Stomach (tissue), 9 donors: Measurements from ENCODE around the gene NXN. TPM values are rescaled to one million over a fixed set of nuclear protein-coding genes. Genes with fewer than 3 reads are reported as not detected.

Source experiments
- DNase-seq, 2 donors: peaks; one replicate each; pipeline versions ENCODE4 v3.0.0 to v3.0.0-alpha.2; 2013 to 2019
- H3K27ac ChIP-seq, 5 donors: fragments of 200-600 bp in 4 of 5; sonication (generic) in 4 of 5; one replicate each; pipeline ENCODE4 v1.5.1; 2013 to 2019; ENCODE audit warnings: mild to moderate bottlenecking in 1 of 5, moderate library complexity in 1 of 5
- H3K27me3 ChIP-seq, 3 donors: fragments of 200-600 bp; sonication (generic); one replicate each; pipeline ENCODE4 v1.5.1; 2017 to 2019; ENCODE audit warnings: mixed run types in 1 of 3
- H3K36me3 ChIP-seq, 4 donors: fragments of 200-600 bp; sonication (generic); 1 replicate in 3 of 4; 2 replicates in 1 of 4; pipeline ENCODE4 v1.5.1; 2016 to 2019
- H3K4me1 ChIP-seq, 4 donors: fragments of 200-600 bp; sonication (generic); one replicate each; pipeline ENCODE4 v1.5.1; 2016 to 2019
- H3K4me3 ChIP-seq, 4 donors: fragments of 200-600 bp; sonication (generic) in 3 of 4; one replicate each; pipeline ENCODE4 v1.5.1; 2016 to 2019; ENCODE audit warnings: mild to moderate bottlenecking in 1 of 4
- H3K9me3 ChIP-seq, 4 donors: fragments of 200-600 bp; sonication (generic); one replicate each; pipeline ENCODE4 v1.5.1; 2016 to 2019
- EP300 ChIP-seq: sonication (generic); formaldehyde crosslinking; IDR thresholded peaks from one replicate; pipeline ENCODE4 v1.6.1; 2017; ENCODE audit warnings: antibody characterized with exemption
- POLR2A ChIP-seq, 4 donors: fragments of 450-650 bp; IDR thresholded peaks; one replicate each; pipeline ENCODE4 v1.6.1; 2016; ENCODE audit warnings: antibody characterized with exemption in 4 of 4, control low read depth in 2 of 4, mild to moderate bottlenecking in 1 of 4, moderate library complexity in 1 of 4
- POLR2AphosphoS5 ChIP-seq, 3 donors: sonication (generic); formaldehyde crosslinking; IDR thresholded peaks; one replicate each; pipeline ENCODE4 v1.6.1; 2016; ENCODE audit warnings: antibody characterized with exemption in 3 of 3
- WGBS, 5 donors: extraction: QIAGEN DNeasy Blood & Tissue Kit in 3 of 5; methylation state at CpG; one replicate each; pipeline versions ENCODE4 v1.1.5 to v1.1.7; 2013 to 2018; 5-methylcytosine and 5-hydroxymethylcytosine counted together
- intact Hi-C: fragments of 100-400 bp; cut with DNase I; formaldehyde crosslinking; loops from one replicate; pipeline ENCODE4 v1.15.1; 2023; ENCODE audit warnings: low total_unique reads
- polyA plus RNA-seq, 3 donors: library from polyadenylated mRNA; stranded (reverse); fragments of 200-250 nt; gene quantifications; one replicate each; pipeline ENCODE4 v1.2.3, GENCODE V29; 2013
- total RNA-seq, 5 donors: library from RNA; depleted of rRNA; stranded (reverse); fragments of >200 nt; gene quantifications; one replicate each; pipeline versions ENCODE4 v1.1.0 to v1.2.3, GENCODE V29; 2014 to 2016
- TF ChIP-seq, protein P1 (sequence below), 7 experiments: fragments of 450-650 bp in 4 of 7; fragments of 200-600 bp in 3 of 7; sonication (generic) in 3 of 7; IDR thresholded peaks; one replicate each; pipeline ENCODE4 v1.5.1; 2016 to 2019; ENCODE audit warnings: antibody characterized with exemption in 7 of 7, control low read depth in 2 of 7, mild to moderate bottlenecking in 1 of 7
- donor health status: healthy with polysubstance abuse.
- donor health status: Bipolar disorder and iron deficiency.
- donor health status: healthy.

The NXN gene
- total and polyA plus RNA-seq, 8 donors = 17.9 to 47.8 (median 25.1) TPM

GRCh38 chr17:949623-950303 lies 29.8 kb downstream of the NXN start:
- peaks cover 0 to 4% (median 0%) of the 10 kb centered on the region in 3 donors for H3K27me3 ChIP-seq
- peaks cover 0 to 7% (median 0%) of the 10 kb centered on the region in 4 donors for H3K36me3 ChIP-seq
- peak overlapping the region in 3 of 5 donors; percentile 73 to 87 (median 74) for H3K27ac ChIP-seq
- DNase-seq = no peak
- H3K9me3 ChIP-seq = no peaks in the 10 kb centered on the region
- intact Hi-C loops = no loop called here
- WGBS, 5 donors = 64 to 78% (median 66%) methylated on average over 8 to 10 of the region's 12 CpGs
- no peak for TF ChIP-seq POLR2AphosphoS5 (IDR thresholded peaks at IDR 0.05)
- TF ChIP-seq, protein P1, sequence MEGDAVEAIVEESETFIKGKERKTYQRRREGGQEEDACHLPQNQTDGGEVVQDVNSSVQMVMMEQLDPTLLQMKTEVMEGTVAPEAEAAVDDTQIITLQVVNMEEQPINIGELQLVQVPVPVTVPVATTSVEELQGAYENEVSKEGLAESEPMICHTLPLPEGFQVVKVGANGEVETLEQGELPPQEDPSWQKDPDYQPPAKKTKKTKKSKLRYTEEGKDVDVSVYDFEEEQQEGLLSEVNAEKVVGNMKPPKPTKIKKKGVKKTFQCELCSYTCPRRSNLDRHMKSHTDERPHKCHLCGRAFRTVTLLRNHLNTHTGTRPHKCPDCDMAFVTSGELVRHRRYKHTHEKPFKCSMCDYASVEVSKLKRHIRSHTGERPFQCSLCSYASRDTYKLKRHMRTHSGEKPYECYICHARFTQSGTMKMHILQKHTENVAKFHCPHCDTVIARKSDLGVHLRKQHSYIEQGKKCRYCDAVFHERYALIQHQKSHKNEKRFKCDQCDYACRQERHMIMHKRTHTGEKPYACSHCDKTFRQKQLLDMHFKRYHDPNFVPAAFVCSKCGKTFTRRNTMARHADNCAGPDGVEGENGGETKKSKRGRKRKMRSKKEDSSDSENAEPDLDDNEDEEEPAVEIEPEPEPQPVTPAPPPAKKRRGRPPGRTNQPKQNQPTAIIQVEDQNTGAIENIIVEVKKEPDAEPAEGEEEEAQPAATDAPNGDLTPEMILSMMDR (IDR thresholded peaks at IDR 0.05) = no peak
- no peak for TF ChIP-seq EP300
- H3K4me1 ChIP-seq = peaks cover 11 to 34% (median 18%) of the 10 kb centered on the region in 4 donors
- H3K4me3 ChIP-seq = no peak overlapping the region

GRCh38 chr17:948284-948852 lies 31.2 kb downstream of the NXN start:
- intact Hi-C loops = no loop called here
- Histone ChIP-seq H3K4me1 (peaks cover 6 to 38% (median 16%) of the 10 kb centered on the region in 4 donors), H3K4me3 (no peak overlapping the region), H3K9me3 (no peaks in the 10 kb centered on the region), H3K27ac (peak overlapping the region in 3 of 5 donors; percentile 59 to 79 (median 59)), H3K36me3 (peaks cover 0 to 7% (median 0%) of the 10 kb centered on the region in 4 donors), H3K27me3 (peaks cover 0 to 4% (median 0%) of the 10 kb centered on the region in 3 donors)
- TF ChIP-seq EP300 = no peak
- TF ChIP-seq POLR2AphosphoS5 (IDR thresholded peaks at IDR 0.05) = no peak
- TF ChIP-seq POLR2A (IDR thresholded peaks at IDR 0.05) = no peak
- TF ChIP-seq, protein P1 (IDR thresholded peaks at IDR 0.05) = no peak
- no peak for DNase-seq
- 63 to 84% (median 76%) methylated on average over 23 to 25 of the region's 25 CpGs for WGBS, 5 donors

DNA sequence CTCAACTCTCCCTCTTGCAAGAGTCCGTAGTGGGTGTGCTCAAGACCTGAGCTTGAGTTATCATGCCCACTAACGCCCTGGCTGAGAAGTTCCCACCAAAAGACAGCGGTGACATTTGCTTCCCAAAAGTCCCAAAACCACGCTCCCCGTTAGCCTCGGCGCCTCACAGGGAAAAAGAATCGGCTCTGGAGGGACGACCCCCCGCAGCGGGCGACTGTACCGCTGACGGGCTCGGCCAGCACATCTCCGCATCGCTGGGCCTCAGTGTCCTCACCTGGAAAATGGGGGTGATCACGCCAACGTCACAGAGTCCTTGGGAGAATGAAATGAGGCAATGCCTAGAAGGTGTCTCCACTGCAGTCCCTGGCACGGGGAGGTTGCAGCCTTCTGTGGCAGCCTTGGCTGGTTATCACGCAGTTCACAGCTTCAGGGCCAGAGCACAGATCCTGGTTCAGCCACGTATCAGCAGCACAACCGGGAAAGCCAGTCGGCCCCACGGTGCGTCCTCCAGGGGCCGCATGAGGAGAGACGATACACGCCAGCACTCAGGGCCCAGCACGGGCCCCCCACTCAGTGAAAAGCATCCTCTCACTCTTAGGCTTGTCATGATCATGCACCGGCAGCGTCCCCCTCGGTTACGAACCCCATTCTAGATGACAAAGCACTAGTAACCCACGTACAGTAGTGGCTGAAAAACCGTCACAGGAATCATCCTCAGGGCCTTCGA lies 32.9 kb downstream of the NXN start:
- Histone ChIP-seq H3K9me3 (no peaks in the 10 kb centered on the region), H3K27me3 (peaks cover 0 to 3% (median 0%) of the 10 kb centered on the region in 3 donors), H3K4me1 (peaks cover 3 to 35% (median 13%) of the 10 kb centered on the region in 4 donors), H3K36me3 (peaks cover 0 to 7% (median 0%) of the 10 kb centered on the region in 4 donors), H3K4me3 (no peak overlapping the region), H3K27ac (peak overlapping the region in 1 of 5 donors; percentile 79)
- intact Hi-C loops = no loop called here
- TF ChIP-seq POLR2A (IDR thresholded peaks at IDR 0.05) = no peak
- no peak for TF ChIP-seq EP300
- TF ChIP-seq POLR2AphosphoS5 (IDR thresholded peaks at IDR 0.05) = no peak
- TF ChIP-seq, protein P1 (IDR thresholded peaks at IDR 0.05) = no peak
- no peak for DNase-seq
- 92 to 95% (median 95%) methylated on average over 35 to 37 of the region's 37 CpGs for WGBS, 5 donors

DNA sequence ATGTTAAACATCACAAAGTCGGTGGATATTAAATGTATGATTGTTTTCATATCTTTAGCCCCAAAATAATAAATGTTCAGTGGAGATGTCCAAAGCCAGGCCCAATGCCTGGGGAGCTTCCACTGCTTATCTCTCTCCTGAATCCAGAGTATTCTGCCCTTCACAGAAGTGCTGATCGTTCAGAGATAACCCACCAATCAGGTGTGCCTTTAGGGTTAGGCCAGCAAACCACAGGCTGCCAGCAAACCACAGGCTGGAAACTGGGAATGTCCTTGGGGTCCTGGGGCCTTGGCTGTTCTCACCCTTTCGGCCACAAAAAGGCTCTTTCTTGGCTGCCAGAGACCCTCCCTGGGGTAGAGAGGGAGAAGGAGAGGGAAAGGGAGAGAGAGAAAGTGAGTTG lies 33.9 kb downstream of the NXN start:
- no peaks in the 10 kb centered on the region for H3K27me3 ChIP-seq
- intact Hi-C loops = no loop called here
- 49 to 75% (median 60%) methylated on average over 3 of the region's 3 CpGs for WGBS, 5 donors
- H3K27ac ChIP-seq = peak overlapping the region in 2 of 5 donors; percentile 42 to 79
- H3K9me3 ChIP-seq = no peaks in the 10 kb centered on the region
- peaks cover 0 to 7% (median 0%) of the 10 kb centered on the region in 4 donors for H3K36me3 ChIP-seq
- TF ChIP-seq EP300 (no peak), POLR2A (IDR thresholded peaks at IDR 0.05) (no peak), POLR2AphosphoS5 (IDR thresholded peaks at IDR 0.05) (no peak)
- TF ChIP-seq, protein P1 (IDR thresholded peaks at IDR 0.05) = no peak
- H3K4me1 ChIP-seq = peaks cover 0 to 27% (median 9%) of the 10 kb centered on the region in 4 donors
- no peak overlapping the region for H3K4me3 ChIP-seq
- no peak for DNase-seq
